ENCODE results near the gene NDUFB2.

The NDUFB2 gene

GRCh38 chr7:140754506-140754905 is 58.0 kb downstream of the NDUFB2 start:
- DNase-seq (ENCODE audit: insufficient read length, low spot score): no peak
- FAIRE-seq: no peak
- no peak for TF ChIP-seq SPI1 (IDR thresholded peaks at IDR 0.05; ENCODE audit: low read depth, low read length)
- TF ChIP-seq PAX5 (IDR thresholded peaks at IDR 0.05; ENCODE audit: insufficient read depth, low read length, severe bottlenecking): no peak
- no peak for TF ChIP-seq POLR2AphosphoS5 (IDR thresholded peaks at IDR 0.05; ENCODE audit: low read depth, low read length)
- no peak for TF ChIP-seq POU2F2 (IDR thresholded peaks at IDR 0.05; ENCODE audit: low read depth, low read length)
- TF ChIP-seq POLR2A (IDR thresholded peaks at IDR 0.05; ENCODE audit: low read depth, low read length): no peak
- no peak for TF ChIP-seq TAF1 (IDR thresholded peaks at IDR 0.05; ENCODE audit: low read depth, low read length)

All from GM12891 (cell line).